Esophagus squamous epithelium (tissue), 4 donors: ENCODE data around the gene INKA1.

Experiments used
- POLR2A ChIP-seq, 4 donors: fragments of 450-650 bp; IDR thresholded peaks; one replicate each; pipeline ENCODE4 v1.6.1; 2017; ENCODE audit warnings: antibody characterized with exemption in 4 of 4, mild to moderate bottlenecking in 4 of 4, moderate library complexity in 3 of 4
- TF ChIP-seq, protein P1 (sequence below), 6 experiments: fragments of 450-650 bp in 4 of 6; fragments of 200-600 bp in 2 of 6; sonication (generic) in 2 of 6; IDR thresholded peaks; one replicate each; pipeline ENCODE4 v1.5.1; 2016 to 2019; ENCODE audit warnings: antibody characterized with exemption in 6 of 6, mild to moderate bottlenecking in 4 of 6, moderate library complexity in 4 of 6

DNA sequence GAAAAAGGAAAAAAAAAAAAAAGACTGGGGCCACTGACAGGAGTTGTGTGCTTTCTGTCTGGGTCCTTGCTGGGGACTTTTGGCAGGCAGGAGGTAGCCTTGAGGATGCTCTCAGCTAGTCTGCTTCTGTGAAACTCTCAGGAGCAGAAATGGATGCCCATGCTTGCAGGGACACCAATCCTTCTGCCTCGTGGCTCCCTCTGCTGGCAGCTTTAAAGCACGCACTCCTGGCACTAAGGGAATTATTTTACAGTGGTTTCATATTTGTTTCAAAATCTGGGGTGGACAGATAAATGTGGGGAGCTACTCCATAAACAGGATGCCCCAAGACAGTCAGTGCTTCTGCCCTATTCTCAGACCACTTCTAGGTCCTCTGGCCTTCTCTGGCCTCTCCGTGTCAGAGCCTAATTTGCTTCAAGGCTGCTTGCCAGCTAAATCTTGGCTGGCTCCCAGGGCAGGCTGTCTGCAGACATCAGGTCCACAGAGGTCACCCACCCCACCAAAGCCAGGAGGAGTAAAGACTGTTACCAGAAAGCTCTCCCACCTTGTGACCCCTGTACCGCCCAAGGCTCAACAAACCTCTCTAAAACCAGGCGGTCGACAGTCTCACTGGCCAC is 36.2 kb downstream of the INKA1 start:
- TF ChIP-seq, protein P1, sequence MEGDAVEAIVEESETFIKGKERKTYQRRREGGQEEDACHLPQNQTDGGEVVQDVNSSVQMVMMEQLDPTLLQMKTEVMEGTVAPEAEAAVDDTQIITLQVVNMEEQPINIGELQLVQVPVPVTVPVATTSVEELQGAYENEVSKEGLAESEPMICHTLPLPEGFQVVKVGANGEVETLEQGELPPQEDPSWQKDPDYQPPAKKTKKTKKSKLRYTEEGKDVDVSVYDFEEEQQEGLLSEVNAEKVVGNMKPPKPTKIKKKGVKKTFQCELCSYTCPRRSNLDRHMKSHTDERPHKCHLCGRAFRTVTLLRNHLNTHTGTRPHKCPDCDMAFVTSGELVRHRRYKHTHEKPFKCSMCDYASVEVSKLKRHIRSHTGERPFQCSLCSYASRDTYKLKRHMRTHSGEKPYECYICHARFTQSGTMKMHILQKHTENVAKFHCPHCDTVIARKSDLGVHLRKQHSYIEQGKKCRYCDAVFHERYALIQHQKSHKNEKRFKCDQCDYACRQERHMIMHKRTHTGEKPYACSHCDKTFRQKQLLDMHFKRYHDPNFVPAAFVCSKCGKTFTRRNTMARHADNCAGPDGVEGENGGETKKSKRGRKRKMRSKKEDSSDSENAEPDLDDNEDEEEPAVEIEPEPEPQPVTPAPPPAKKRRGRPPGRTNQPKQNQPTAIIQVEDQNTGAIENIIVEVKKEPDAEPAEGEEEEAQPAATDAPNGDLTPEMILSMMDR (IDR thresholded peaks at IDR 0.05) = peak; percentile 87 to 95 (median 93)
- TF ChIP-seq POLR2A (IDR thresholded peaks at IDR 0.05) = no peak
